GF-D8 (cell line): ENCODE data around the gene STX4.

Source experiments
- DNase-seq: peaks from one replicate; lab custom pipeline; 2025; lab: John Stamatoyannopoulos, UW

STX4 gene

GRCh38 chr16:31064882-31065461 lies 31.6 kb downstream of the STX4 start:
- no peak for DNase-seq

- no peak for DNase-seq
Observed at GRCh38 chr16:31067342-31067741, 34.0 kb downstream of the STX4 start.

GRCh38 chr16:31071861-31072260 lies 38.5 kb downstream of the STX4 start:
- no peak for DNase-seq

- no peak for DNase-seq
Observed at GRCh38 chr16:31072540-31073141, 39.3 kb downstream of the STX4 start.

DNA sequence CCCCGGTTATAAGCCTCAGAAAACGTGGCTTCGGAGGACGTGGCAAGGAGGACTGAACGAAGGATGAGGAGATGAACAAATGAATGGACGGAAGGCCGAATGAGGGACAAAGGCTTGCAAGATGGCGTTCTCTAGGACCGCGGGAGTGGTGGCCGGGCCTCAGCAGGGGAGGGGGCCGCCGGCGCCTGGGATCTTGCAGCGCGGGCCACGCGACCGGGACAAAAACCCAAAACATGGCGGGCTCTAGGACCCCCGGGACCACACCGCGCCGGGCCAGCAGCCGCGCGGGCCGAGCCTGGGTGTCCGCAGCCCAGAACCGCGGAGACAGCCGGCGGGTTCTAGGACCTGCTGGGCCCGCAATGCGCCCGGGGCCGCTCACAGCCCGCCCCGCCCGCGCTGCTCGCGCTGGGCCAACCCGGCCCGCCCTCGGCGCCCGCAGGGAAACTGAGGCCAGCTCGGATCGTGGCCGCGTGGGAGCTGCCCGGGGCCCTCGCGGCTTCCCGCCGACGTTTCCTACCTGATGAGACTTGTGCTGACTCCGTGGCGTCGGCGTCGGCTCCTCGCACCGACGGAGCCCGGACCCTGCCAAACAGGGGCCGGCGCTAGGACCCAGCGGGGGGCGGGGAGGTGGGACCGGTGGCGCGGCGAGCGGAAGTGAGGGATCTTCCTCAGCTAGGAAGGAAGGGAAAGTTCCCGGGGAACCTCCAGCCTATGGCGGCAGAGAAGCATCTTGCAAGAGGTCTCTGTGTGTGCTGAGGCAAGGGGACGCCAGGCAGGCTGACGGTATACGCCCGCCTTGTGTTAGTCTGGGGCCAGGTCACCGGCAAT lies 40.0 kb downstream of the STX4 start:
- peak; percentile 57 for DNase-seq

- peak; percentile 98 for DNase-seq
Observed at GRCh38 chr16:31073970-31074813, 40.8 kb downstream of the STX4 start, which contains the start of the genes ZNF646 and ZNF668. ZNF646 (plus strand) TSS chr16:31074422; CDS start chr16:31076325, 1,903 bp downstream. ZNF668 (minus strand) TSS chr16:31074240; CDS start chr16:31064459, 9,781 bp downstream.

DNA sequence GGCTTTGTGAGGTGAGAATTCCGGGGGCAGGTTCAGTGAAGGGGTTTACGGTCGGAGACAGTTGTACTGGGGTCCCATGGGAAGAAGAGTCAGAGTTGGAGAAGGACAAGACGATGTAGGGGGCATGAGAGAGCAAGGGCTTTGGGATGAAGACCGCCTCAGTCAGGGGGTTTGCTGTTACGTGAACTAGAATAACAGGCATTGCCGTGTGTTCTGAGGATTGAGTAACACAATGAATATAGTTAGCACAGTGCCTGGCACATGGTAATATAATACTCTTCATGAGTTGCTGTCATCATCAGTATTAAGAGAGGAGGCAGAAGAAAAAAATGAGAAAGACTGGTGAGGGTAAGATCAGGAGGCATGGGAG lies 41.4 kb downstream of the STX4 start:
- DNase-seq: no peak

DNA sequence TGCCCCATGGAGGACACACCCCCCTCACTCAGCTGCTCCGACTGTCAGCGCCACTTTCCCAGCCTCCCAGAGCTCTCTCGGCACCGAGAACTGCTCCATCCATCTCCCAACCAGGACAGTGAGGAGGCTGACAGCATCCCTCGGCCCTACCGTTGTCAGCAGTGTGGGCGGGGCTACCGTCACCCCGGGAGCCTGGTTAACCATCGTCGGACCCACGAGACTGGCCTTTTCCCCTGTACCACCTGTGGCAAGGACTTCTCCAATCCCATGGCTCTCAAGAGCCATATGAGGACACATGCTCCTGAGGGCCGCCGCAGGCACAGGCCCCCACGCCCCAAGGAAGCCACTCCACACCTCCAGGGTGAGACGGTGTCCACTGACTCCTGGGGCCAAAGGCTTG lies 43.0 kb downstream of the STX4 start:
- no peak for DNase-seq

GRCh38 chr16:31077024-31077423 lies 43.7 kb downstream of the STX4 start:
- DNase-seq: no peak

- no peak for DNase-seq
Observed at GRCh38 chr16:31077592-31078396, 44.4 kb downstream of the STX4 start.

DNA sequence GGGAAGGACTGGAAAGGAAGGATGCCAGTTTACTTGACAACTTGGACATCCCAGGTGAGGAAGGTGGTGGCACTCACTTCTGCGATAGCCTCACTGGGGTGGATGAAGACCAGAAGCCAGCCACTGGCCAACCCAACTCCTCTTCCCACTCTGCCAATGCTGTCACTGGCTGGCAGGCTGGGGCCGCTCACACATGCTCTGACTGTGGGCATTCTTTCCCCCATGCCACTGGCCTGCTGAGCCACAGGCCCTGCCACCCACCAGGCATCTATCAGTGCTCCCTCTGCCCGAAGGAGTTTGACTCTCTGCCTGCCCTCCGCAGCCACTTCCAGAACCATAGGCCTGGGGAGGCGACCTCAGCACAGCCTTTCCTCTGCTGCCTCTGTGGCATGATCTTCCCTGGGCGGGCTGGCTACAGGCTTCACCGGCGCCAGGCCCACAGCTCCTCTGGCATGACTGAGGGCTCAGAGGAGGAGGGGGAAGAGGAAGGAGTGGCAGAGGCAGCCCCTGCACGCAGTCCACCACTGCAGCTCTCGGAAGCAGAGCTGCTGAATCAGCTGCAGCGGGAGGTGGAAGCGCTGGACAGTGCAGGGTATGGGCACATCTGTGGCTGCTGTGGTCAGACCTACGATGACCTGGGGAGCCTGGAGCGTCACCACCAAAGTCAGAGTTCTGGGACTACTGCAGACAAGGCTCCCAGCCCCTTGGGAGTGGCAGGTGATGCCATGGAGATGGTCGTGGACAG lies 45.4 kb downstream of the STX4 start:
- DNase-seq: no peak

DNA sequence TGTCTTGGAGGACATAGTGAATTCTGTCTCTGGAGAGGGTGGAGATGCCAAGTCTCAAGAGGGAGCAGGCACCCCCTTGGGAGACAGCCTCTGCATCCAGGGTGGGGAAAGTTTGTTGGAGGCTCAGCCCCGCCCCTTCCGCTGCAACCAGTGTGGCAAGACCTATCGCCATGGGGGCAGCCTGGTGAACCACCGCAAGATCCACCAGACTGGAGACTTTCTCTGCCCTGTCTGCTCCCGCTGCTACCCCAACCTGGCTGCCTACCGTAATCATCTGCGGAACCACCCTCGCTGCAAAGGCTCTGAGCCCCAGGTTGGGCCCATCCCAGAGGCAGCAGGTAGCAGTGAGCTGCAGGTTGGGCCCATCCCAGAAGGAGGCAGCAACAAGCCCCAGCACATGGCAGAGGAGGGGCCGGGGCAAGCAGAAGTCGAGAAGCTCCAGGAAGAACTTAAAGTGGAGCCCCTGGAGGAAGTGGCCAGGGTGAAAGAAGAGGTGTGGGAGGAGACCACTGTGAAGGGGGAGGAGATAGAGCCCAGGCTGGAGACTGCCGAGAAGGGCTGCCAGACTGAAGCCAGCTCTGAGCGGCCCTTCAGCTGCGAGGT lies 46.1 kb downstream of the STX4 start:
- no peak for DNase-seq

GRCh38 chr16:31080035-31080629 lies 46.8 kb downstream of the STX4 start:
- no peak for DNase-seq

DNA sequence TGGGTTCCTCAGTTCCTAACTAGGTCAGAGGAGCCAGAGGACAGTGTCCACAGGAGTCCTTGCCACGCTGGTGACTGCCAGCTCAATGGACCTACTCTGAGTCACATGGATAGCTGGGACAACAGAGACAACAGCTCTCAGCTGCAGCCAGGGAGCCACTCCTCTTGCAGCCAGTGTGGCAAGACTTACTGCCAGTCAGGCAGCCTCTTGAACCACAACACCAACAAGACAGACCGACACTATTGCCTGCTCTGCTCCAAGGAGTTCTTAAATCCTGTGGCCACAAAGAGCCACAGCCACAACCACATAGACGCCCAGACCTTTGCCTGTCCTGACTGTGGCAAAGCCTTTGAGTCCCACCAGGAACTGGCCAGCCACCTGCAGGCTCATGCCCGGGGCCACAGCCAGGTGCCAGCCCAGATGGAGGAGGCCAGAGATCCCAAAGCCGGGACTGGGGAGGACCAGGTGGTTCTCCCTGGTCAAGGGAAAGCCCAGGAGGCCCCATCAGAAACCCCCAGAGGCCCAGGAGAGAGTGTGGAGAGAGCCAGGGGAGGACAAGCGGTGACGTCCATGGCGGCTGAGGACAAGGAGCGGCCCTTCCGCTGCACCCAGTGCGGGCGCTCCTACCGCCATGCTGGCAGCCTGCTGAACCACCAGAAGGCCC lies 47.5 kb downstream of the STX4 start:
- no peak for DNase-seq

DNA sequence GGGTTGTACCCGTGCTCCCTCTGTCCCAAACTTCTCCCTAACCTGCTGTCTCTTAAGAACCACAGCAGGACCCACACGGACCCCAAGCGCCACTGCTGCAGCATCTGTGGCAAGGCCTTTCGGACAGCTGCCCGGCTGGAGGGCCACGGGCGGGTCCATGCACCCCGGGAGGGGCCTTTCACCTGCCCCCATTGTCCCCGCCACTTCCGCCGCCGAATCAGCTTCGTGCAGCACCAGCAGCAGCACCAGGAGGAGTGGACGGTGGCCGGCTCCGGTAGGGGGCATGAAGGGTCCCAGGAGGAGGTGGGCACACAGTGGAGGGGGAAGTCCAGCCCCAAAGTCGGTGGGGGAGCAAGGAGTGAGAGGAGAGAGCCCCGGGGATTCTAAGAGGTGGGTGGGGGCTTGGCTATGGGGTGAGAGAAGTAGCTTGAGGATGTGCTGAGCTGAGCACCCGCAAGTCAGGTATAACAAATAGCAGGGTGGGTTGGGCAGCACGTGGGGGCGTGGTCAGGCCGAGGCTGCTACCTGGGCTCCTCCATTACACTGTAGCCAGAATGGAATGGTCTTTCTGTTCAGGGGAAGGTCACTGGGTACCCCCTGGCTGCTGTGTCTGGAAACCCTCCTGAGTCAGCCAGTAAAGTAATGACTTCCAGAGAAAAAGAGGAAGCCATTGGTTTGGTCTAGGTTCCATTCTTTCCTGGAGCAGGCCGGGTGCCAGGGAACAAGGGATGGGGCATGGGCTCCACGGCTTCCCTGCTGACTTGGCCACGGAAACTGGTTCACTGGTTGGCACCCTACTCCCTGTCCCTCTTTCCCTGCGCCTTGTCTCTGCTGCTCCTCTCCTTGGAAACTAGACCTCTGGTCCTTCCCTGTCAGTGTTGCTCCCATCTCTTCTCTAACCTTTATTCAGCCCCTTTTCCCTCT lies 48.3 kb downstream of the STX4 start:
- no peak for DNase-seq

- no peak for DNase-seq
Observed at GRCh38 chr16:31082368-31083045, 49.1 kb downstream of the STX4 start.

DNA sequence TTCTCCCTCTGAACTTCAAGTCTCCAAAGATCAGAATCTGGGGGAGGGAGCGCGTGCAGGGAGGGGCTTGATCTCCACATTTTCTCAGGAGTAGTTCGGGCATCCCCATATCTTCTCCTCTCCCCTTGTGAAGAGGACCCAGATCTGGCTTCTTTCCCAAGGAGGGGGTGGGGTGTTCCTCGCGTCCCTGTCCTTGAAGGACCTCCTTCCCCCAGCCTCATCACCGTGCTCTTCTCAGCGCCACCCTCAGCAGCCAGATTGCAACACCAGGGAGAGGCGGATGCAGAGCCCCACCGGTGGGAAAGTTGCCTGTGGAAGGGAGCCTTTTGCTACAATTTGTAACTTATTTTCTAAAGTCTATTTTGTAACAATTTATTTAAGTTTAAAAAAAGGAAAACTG lies 49.7 kb downstream of the STX4 start:
- no peak for DNase-seq

DNA sequence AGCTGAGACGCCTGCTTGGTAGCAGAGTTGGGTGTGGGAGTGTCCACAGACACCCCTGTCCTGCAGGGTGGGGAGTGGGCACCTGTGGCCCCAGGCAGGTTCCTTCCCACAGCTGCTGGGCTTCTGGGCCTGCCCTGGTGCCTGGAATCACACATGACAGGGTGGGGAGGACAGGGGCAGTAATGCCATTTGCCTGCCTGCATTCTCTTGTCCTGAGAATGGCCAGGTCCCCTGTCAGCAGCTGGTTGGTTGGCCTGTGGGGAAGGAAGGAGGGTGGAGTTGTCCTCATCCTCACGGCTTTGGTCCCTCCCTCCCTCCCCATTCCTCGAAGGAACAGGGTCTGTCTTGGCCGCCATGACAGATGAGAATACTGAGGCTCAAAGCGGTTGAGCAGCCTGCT lies 50.2 kb downstream of the STX4 start:
- DNase-seq: no peak
